A673 (cell line): ENCODE results near the gene RHOBTB1.

ENCODE experiments used
- EZH2 ChIP-seq: fragments of 200-600 bp; sonication (generic); IDR thresholded peaks from 2 replicates; pipeline ENCODE4 v1.6.1; 2017; ENCODE audit warnings: borderline replicate concordance, low read depth, mild to moderate bottlenecking, mixed read lengths, antibody characterized with exemption, low read length; ENCODE audit not compliant: poor library complexity, severe bottlenecking
- TF ChIP-seq, protein P1 (sequence below): fragments of 300-800, 200-600 bp; sonication (generic); conservative IDR thresholded peaks from 2 replicates; pipeline ENCODE4 v1.5.1; 2017; ENCODE audit warnings: low read depth, mild to moderate bottlenecking, antibody characterized with exemption, low read length, moderate library complexity, mixed read lengths

- TF ChIP-seq, protein P1, sequence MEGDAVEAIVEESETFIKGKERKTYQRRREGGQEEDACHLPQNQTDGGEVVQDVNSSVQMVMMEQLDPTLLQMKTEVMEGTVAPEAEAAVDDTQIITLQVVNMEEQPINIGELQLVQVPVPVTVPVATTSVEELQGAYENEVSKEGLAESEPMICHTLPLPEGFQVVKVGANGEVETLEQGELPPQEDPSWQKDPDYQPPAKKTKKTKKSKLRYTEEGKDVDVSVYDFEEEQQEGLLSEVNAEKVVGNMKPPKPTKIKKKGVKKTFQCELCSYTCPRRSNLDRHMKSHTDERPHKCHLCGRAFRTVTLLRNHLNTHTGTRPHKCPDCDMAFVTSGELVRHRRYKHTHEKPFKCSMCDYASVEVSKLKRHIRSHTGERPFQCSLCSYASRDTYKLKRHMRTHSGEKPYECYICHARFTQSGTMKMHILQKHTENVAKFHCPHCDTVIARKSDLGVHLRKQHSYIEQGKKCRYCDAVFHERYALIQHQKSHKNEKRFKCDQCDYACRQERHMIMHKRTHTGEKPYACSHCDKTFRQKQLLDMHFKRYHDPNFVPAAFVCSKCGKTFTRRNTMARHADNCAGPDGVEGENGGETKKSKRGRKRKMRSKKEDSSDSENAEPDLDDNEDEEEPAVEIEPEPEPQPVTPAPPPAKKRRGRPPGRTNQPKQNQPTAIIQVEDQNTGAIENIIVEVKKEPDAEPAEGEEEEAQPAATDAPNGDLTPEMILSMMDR, result no peak
- no peak for TF ChIP-seq EZH2
These were observed 26.4 kb downstream of the RHOBTB1 start for GRCh38 chr10:60917331-60918280.
